ENCODE measurements around the gene RERGL.
"Not testable (repeated sequence)": the region's sequence is repeated elsewhere in the genome, so short reads cannot be mapped to it uniquely, and the experiment has no call there.

Gene RERGL

GRCh38 chr12:18074001-18074400 is 16.0 kb downstream of the RERGL start:
- Mint-ChIP-seq H3K36me3 (ENCODE audit: low read depth) (no peaks in the 10 kb centered on the region), H3K27ac (no peak overlapping the region), H3K4me1 (no peaks in the 10 kb centered on the region), H3K9me3 (no peaks in the 10 kb centered on the region), H3K27me3 (ENCODE audit: low read depth) (peaks cover 3% of the 10 kb centered on the region), H3K4me3 (no peak overlapping the region)
- TF ChIP-seq CTCF (IDR thresholded peaks at IDR 0.05; ENCODE audit: unreplicated experiment in 3 of 3), result no peak

- Mint-ChIP-seq H3K4me3 (no peak overlapping the region), H3K27me3 (ENCODE audit: low read depth) (peaks cover 5% of the 10 kb centered on the region), H3K4me1 (no peaks in the 10 kb centered on the region), H3K36me3 (ENCODE audit: low read depth) (no peaks in the 10 kb centered on the region), H3K27ac (no peak overlapping the region), H3K9me3 (no peaks in the 10 kb centered on the region)
- no peak for TF ChIP-seq CTCF (IDR thresholded peaks at IDR 0.05; ENCODE audit: unreplicated experiment in 3 of 3)
These were observed 17.3 kb downstream of the RERGL start for GRCh38 chr12:18072723-18073122.

GRCh38 chr12:18071336-18071735 is 18.7 kb downstream of the RERGL start:
- Mint-ChIP-seq H3K27ac (no peak overlapping the region), H3K4me3 (no peak overlapping the region), H3K36me3 (ENCODE audit: low read depth) (no peaks in the 10 kb centered on the region), H3K27me3 (ENCODE audit: low read depth) (peaks cover 5% of the 10 kb centered on the region), H3K9me3 (no peaks in the 10 kb centered on the region), H3K4me1 (no peaks in the 10 kb centered on the region)
- TF ChIP-seq CTCF (IDR thresholded peaks at IDR 0.05; ENCODE audit: unreplicated experiment in 3 of 3), result no peak

- H3K9me3 Mint-ChIP-seq, result peaks cover 2% of the 10 kb centered on the region
- no peaks in the 10 kb centered on the region for H3K36me3 Mint-ChIP-seq (ENCODE audit: low read depth)
- H3K27me3 Mint-ChIP-seq (ENCODE audit: low read depth), result peaks cover 5% of the 10 kb centered on the region
- no peak overlapping the region for H3K4me3 Mint-ChIP-seq
- H3K4me1 Mint-ChIP-seq, result no peaks in the 10 kb centered on the region
- no peak for TF ChIP-seq CTCF (IDR thresholded peaks at IDR 0.05; ENCODE audit: unreplicated experiment in 3 of 3)
- peak overlapping the region in 1 of 3 experiments; percentile 11 for H3K27ac Mint-ChIP-seq
These were observed 21.6 kb downstream of the RERGL start for GRCh38 chr12:18068355-18068754.

GRCh38 chr12:18066666-18067065 is 23.3 kb downstream of the RERGL start:
- Mint-ChIP-seq H3K36me3 (ENCODE audit: low read depth) (no peaks in the 10 kb centered on the region), H3K27me3 (ENCODE audit: low read depth) (peaks cover 5% of the 10 kb centered on the region), H3K27ac (no peak overlapping the region), H3K9me3 (peaks cover 5% of the 10 kb centered on the region), H3K4me1 (no peaks in the 10 kb centered on the region), H3K4me3 (no peak overlapping the region)
- TF ChIP-seq CTCF (IDR thresholded peaks at IDR 0.05; ENCODE audit: unreplicated experiment in 3 of 3), result no peak

GRCh38 chr12:18062867-18063266 is 27.1 kb downstream of the RERGL start:
- not testable (repeated sequence) for H3K4me1 Mint-ChIP-seq

More at GRCh38 chr12:18062867-18063266, 27.1 kb downstream of the RERGL start:
- peaks cover 21% of the 10 kb centered on the region for H3K9me3 Mint-ChIP-seq
- H3K4me3 Mint-ChIP-seq; H3K27ac Mint-ChIP-seq; H3K27me3 Mint-ChIP-seq (ENCODE audit: low read depth); H3K36me3 Mint-ChIP-seq (ENCODE audit: low read depth): not testable (repeated sequence)

Data from nephron (organoid).